ENCODE measurements around the gene TLCD5.

The TLCD5 gene

GRCh38 chr11:120308081-120308480 lies 17.0 kb upstream of the TLCD5 start:
- no peak for DNase-seq

DNA sequence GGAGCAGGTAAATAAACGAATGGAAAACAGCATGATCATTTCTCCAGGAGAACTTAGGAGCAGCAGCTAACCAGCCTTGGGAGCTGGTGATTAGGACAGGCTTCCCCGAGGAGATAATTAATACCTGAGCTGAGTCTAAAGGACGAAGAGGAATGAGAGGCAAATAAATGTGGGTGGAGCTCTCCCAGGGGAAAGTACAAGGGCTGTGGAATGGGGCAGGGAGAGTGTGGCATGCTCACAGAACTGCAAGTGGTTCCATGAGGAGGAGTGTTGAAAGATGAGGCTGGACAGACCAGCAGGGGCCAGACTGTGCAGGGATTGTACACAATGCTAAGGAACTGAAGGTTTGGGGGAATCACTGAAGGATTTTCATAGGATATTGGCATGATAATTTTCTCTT lies 14.2 kb upstream of the TLCD5 start:
- DNase-seq = no peak

GRCh38 chr11:120314861-120315260 lies 10.2 kb upstream of the TLCD5 start:
- DNase-seq = no peak

- DNase-seq = no peak
Measured at GRCh38 chr11:120316880-120317688, 8.0 kb upstream of the TLCD5 start.

DNA sequence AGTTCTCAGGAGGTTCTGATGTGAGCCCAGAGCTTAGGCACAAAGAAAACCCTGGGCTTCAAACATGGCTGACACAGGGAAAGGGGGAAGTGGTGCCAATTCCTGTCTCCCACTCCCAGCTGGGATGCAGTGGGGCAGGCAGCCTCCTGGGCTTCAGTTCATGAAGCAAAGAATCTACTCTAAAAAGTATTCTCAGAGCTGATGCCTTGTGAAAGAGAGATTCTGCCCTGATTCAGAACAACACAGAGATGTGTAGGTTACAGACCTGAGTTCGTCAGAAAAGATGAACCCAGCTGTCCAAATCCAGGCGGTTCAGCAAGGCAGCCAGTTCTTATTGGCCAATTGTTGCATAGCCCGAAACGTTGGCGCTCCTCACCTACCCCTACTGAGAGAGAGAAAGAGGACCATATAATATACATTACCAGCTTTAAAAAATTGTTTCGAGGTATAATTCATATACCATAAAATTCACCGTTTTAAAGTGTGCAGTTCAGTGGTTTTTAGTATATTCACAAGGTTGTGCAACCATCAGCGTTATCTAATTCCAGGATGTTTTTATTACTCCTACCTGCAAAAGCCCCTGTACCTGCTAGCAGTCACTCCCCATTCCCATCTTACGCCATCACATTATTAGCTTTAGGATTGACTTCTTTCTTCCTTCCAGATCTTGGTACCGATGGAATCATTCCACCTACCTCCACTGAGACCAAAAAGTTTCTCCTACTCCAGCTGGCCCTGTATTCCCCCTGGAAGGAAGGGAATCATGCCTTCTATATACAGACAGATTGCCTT lies 7.2 kb upstream of the TLCD5 start:
- no peak for DNase-seq

- DNase-seq = no peak
Measured at GRCh38 chr11:120318906-120319305, 6.2 kb upstream of the TLCD5 start.

DNA sequence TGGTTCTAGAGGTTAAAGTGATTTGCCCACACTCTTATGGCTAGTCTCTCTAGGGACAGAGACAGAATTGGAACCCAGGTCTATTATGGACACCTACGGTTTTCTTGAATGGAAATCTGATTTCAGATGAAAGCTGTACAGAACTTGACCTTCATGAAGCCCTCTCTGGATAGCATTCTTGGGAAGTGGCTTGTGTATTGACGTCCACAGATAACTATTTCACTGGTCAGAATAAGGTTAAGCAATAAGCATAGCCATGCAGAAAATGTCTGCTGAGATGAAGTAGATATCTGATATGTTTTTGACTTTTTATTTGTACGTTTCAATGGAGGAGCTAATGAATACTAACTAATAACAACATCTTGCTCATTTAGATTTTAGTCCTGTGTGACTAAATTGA lies 1.1 kb downstream of the TLCD5 start:
- DNase-seq = no peak

DNA sequence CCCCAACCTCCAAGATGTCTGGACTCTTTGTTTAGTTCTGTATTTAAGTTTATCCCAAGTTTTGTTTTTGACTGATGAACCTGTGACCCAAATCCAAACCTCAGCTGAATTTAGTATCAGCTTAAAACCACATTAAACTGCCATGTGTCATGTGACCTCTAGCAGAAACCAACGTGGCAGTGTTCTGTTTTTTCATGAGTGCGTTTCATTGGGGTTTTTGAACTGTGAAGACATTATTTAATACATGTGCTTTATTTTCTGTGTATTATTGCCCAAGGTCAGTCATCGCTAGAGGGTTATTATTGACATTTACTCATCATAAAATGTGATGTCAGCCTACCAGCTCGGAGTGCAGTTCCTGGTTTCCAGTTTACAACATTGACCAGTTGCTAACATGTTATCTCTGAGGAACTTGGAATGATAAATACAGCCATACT lies 1.8 kb downstream of the TLCD5 start:
- DNase-seq = no peak

GRCh38 chr11:120327311-120327710 lies 2.2 kb downstream of the TLCD5 start:
- DNase-seq = no peak

DNA sequence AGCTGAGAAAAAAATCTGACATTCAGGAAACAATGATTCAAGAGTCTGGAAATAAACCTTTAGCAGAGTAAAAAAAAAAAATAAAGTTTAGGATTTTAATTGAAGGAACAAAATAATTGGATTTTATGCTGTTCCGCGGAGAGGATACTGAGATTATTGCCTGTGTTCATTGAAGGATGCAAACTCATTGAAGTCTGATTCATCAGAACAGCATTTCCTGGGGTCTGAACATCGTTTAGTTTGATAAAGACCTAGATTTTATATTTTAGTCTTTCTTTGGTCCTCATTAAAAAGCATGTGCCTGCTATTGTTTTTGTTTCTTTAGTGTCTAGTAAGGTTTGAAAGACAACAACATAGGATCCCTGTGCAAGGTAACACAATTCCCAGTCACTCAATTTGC lies 4.5 kb downstream of the TLCD5 start:
- DNase-seq = no peak

DNA sequence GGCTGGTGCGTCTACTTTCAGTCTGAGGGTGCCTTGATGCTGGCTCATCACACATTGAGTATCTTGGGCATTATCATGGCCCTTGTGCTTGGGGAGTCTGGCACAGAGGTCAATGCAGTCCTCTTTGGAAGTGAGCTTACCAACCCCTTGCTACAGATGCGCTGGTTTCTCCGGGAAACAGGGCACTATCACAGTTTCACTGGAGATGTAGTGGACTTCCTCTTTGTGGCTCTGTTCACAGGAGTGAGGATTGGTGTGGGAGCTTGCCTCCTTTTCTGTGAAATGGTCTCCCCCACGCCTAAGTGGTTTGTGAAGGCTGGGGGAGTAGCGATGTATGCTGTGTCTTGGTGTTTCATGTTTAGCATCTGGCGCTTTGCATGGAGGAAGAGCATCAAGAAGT lies 4.9 kb downstream of the TLCD5 start:
- DNase-seq = no peak

DNA sequence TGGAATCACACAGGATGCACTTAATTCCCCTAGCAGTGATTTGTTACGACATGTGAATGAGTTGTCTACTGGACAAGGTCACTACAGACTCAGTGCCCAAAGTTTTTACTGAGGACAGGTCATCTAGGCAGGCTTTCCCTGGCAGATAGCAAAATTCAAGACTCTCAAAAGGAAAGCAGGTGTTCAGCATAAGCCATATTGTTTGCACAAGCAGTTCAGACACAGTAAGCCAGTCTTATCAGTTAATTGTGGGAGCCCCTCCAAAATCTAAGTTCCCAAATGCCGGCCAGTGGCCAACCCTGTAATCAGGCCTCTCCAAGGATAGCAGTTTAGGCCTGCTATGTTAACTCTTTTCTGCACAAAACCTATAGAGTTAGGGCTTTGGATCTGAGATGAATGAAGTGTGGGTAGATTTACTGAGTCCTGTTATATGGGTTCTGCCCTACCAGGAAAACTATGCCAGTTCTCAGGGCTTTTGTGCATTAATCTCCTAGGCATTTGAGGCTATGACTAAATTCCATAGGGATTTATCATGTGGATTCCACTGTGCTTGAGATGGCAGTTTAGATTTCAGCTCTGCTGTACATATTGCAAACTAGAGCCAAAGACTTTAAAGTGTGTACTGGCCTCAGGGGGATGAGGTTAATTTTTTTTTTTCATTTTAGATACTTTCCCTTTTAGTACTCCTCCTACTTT lies 6.3 kb downstream of the TLCD5 start:
- no peak for DNase-seq

DNA sequence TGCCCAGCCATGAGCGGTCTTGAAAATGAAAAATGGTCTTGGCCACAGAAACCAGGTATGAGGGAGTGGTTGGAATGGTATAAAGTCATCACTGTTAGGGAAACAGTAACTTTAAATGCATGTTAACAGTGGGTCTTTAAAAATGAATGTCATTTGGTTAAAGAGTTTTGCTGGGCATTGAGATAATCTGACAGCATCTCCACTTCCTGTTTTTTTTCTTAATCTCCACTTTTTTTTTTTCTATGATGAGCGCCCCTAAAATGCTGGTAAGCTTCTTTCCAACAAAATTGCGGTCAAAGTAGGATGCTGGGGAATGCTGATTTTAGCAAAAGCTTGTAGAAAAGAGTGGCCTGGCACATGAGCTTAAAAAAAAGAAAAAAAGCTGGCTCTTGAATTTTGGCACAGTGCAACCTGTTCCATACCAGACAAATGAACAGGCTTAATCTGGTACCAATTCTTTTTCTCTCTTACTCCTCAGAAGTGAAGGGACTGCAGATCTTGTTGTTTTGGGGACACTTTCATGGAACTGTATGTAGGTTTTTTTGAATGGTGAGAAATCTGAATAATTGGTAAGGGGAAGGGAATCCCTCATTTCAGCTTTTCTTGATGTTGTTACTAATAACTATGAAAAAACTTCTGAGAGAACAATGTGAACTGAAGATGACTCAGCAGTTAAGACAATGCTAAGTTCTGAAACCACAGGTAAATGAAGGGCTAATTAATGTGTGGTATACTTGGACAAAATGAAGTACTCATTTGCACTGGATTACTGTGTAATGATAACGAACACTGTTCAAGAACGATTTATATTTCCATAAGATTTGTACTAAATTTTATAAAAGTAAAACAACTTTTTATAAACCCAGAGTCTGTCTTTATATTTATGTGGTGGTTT lies 8.0 kb downstream of the TLCD5 start:
- no peak for DNase-seq

- no peak for DNase-seq
Measured at GRCh38 chr11:120333801-120334200, 8.7 kb downstream of the TLCD5 start.

DNA sequence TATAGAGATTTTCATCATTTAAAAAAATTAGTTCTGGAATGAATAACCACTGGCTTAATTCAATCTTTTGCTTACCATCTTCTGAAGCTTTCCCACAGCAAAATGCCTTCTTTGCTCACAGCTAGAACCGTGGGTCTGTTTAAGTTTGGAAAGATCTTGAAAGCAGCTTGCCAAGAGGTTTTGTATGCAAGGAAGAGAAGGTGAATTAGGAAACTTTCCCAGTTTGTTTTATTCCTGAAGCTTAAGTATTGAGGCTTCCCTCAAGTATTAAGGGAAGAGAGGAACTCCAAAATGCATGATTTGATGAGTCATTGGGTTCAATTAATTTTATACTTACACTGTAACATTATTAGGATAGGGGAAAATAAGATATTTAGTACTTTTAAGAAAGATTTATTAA lies 9.2 kb downstream of the TLCD5 start:
- no peak for DNase-seq

- peak; percentile 76 for DNase-seq
Measured at GRCh38 chr11:120334894-120335462, 9.9 kb downstream of the TLCD5 start.

DNA sequence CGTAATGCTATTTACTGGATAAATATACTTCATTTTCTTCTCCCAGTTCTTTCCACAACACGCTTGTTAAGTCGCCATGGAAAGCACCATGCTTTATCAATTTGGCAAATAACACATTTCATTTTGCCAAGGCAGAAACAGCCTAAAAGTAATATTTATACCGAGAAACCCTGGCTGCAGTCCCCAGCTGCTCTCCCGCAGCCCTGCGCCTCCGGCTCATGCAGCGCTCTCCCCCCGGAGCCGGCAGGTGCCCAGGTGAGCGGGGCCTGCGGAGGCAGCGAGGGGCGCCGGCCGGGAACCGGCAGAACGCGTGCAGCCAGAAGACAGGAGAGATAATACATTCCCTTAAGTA lies 10.4 kb downstream of the TLCD5 start:
- peak; percentile 45 for DNase-seq

DNA sequence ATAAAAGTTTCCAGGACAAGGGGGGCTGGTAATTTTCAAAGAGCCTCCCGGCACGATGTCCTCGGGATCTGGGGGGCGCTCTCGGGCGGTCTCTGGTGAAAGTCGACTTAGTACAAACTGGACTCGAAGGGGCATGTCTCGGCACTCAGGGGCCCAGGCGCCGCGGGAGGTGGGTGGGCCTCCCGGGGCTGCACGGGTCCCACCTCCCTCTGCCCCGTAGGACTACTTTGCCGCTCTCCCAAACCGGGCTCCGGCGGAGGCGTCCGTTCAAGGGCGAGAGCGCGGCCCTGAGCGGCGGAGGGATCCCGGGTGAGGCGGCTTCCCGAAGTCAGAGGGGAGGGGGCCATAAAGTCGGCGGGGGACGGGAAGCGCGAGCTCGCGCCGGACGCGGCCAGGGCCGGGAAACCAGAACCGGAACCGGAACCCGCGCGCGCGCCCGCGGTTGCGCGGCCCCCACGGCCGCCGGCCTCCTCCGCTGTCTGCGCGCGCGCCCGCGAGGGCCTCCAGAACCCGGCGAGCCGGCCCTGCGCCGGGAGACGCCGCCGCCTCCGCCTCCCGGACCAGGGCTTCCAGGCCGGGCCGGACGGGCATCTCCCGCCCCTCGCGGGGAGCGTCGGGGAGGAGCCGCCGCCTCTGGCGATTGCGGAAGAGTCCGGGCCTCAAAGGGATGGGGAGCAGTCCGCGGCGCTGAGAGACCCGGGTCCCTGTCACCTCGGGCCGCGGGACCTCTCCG lies 11.0 kb downstream of the TLCD5 start, which contains the start of gene ARHGEF12:
TSS of gene ARHGEF12 (plus strand) at position 506 of the 733 bp plus-strand sequence. CDS start 831 bp downstream, outside the sequence.
- DNase-seq = peak; percentile 79

DNA sequence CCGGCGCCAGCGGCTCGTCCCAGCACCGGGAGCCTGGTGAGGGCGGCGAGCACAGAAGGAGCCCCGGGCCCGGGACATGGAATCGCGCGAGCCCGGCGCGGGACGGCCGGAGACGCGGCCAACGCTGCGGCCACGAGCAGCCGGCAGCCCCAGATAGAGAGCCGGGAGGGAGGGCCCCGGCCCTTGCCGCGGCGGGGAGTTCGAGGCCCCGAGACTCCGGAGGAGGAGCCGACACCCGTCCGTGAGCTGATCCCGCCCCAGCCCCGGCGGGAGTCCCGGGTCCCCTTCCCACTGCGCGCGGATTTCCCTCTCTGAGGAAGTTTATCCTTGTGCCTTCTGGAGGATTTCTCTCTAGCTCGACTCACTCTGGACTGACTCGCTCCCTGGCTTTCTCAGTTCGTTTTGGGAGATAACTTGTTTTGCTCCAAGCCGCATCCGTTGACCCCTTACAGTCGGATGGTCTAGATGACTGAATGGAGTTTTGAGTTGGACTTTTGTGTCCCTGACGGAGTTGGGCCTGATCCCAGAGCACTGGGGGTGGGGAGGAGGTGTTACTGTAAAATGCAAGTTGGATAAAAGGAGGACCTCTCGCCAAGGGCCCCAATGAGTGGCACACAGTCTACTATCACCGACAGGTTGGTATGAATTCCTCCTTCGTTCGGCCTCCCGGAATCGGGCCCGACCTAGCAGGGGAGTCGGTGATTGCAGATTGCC lies 11.7 kb downstream of the TLCD5 start:
- peak; percentile 30 for DNase-seq

DNA sequence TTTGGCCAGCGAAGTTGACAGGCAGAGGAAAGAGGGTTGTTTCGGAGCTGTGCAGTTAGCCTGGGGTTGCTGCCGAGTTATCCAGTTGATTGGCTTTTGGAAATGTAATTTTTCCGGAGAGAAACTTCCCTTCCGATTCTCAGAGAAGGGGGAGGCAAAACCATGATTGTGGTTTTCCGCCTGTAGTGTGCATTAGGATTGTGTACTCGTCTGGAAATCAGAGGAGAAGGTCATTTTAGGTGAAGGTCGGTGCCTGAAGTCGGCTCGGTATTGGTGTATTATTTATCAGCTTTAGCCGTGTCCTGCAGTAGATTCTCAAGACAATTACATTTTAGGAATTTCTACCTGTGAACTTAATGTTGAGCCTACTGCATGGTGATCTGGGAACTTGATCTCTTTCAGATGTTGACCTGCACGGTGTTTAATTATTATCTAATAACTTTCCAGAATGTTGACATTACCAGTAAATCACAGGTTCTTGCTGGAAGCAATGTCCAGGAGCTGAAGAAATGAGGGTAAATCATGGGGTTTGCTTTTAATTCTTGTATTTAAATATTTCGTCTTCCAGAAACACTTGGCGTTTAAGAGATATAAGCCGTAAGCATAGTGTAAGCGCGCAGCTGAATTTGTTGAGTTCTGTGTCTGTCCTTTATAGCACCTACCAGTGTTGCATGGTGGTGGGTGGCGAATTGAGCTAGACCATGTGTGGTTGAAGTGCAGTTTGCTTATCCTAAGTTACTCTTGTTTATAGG lies 12.4 kb downstream of the TLCD5 start:
- no peak for DNase-seq

All from CD4-positive, alpha-beta T cell treated with Interleukin-17A for 4 hours (primary cell).